Left lung (tissue), 10 donors: Measurements from ENCODE around the gene NEDD1. TPM values are rescaled to one million over a fixed set of nuclear protein-coding genes. Genes with fewer than 3 reads are reported as not detected.

Experiments used
- ATAC-seq: fragments of 200-7000 bp; cut with Tn5 transposase; one replicate; pipeline ENCODE4 v1.9.1; 2020; ENCODE audit warnings: moderate library complexity
- DNase-seq, 4 donors: peaks; one replicate each; pipeline ENCODE4 v3.0.0-alpha.2; 2013 to 2020
- H3K27ac ChIP-seq, 2 donors: fragments of 200-600 bp; sonication (generic) in 1 of 2; one replicate each; pipeline versions ENCODE4 v1.5.0 to v1.8.0; 2020 to 2021
- H3K27me3 ChIP-seq, 2 donors: fragments of 200-600 bp; sonication (generic) in 1 of 2; one replicate each; pipeline versions ENCODE4 v1.5.0 to v1.8.0; 2020 to 2021
- H3K36me3 ChIP-seq, 2 donors: fragments of 200-600 bp; sonication (generic) in 1 of 2; one replicate each; pipeline versions ENCODE4 v1.5.0 to v1.8.0; 2020 to 2021
- H3K4me1 ChIP-seq, 2 donors: fragments of 200-600 bp; one replicate each; pipeline ENCODE4 v1.8.0; 2021
- H3K4me3 ChIP-seq, 2 donors: fragments of 200-600 bp; sonication (generic) in 1 of 2; one replicate each; pipeline versions ENCODE4 v1.5.0 to v1.8.0; 2020 to 2021; ENCODE audit warnings: mild to moderate bottlenecking in 1 of 2
- H3K9me3 ChIP-seq, 2 donors: fragments of 200-600 bp; sonication (generic) in 1 of 2; one replicate each; pipeline versions ENCODE4 v1.5.0 to v1.8.0; 2020 to 2021
- CTCF ChIP-seq, 2 donors: fragments of 200-600 bp; sonication (generic) in 1 of 2; IDR thresholded peaks; one replicate each; pipeline versions ENCODE4 v1.5.0 to v1.8.0; 2021; ENCODE audit warnings: antibody characterized with exemption in 2 of 2
- intact Hi-C, 2 donors: fragments of 100-400 bp; cut with DNase I; formaldehyde crosslinking; loops; one replicate each; pipeline versions ENCODE4 v1.11.2 to v1.14.2; 2022
- polyA plus RNA-seq, 6 donors: library from polyadenylated mRNA; unstranded; fragments of 120-200 nt; gene quantifications; one replicate each; pipeline ENCODE4 v1.2.1, GENCODE V29; 2013; ENCODE audit not compliant: insufficient read length in 6 of 6
- total RNA-seq, 2 donors: library from RNA; stranded (reverse); fragmentation: NEBNext Ultra II Directional; extraction: Animal tissue kit (Norgen Biotek cat#: 25700); gene quantifications; one replicate each; pipeline ENCODE4 v1.2.1, GENCODE V29; 2021
- donor health status: DM: no; HTN: yes; CAD: no.
- donor health status: DM: no; HTN: no; CAD: no.

Gene NEDD1
- total and polyA plus RNA-seq, 8 donors = 16.0 to 33.1 (median 27.4) TPM

GRCh38 chr12:96902076-96902475 is 5.0 kb upstream of the NEDD1 start:
- H3K9me3 ChIP-seq = no peaks in the 10 kb centered on the region

GRCh38 chr12:96906498-96906848 is 584 bp upstream of the NEDD1 start:
- Histone ChIP-seq H3K27me3 (no peaks in the 10 kb centered on the region), H3K4me3 (peak overlapping the region; percentile 71 to 73), H3K36me3 (no peaks in the 10 kb centered on the region), H3K4me1 (peaks cover 0 to 41% of the 10 kb centered on the region in 2 donors), H3K27ac (peak overlapping the region; percentile 86 to 90), H3K9me3 (no peaks in the 10 kb centered on the region)
- DNase-seq (no peak), ATAC-seq (no peak)
- intact Hi-C loops = no loop called here
- no peak for TF ChIP-seq CTCF (IDR thresholded peaks at IDR 0.05)

More at GRCh38 chr12:96902076-96902475, 5.0 kb upstream of the NEDD1 start:
- no peaks in the 10 kb centered on the region for H3K27me3 ChIP-seq
- intact Hi-C loops = no loop called here
- no peak for TF ChIP-seq CTCF (IDR thresholded peaks at IDR 0.05)
- H3K27ac ChIP-seq = no peak overlapping the region
- H3K36me3 ChIP-seq = no peaks in the 10 kb centered on the region
- no peak overlapping the region for H3K4me3 ChIP-seq
- DNase-seq (no peak), ATAC-seq (no peak)
- H3K4me1 ChIP-seq = peaks cover 0 to 6% of the 10 kb centered on the region in 2 donors

- ATAC-seq (peak; percentile 48), DNase-seq (peak in 1 of 4 donors; percentile 28)
- intact Hi-C loops = no loop called here
These were observed 790 bp downstream of the NEDD1 start for GRCh38 chr12:96907671-96908422.

GRCh38 chr12:96908423-96908675 is 1.3 kb downstream of the NEDD1 start:
- no peaks in the 10 kb centered on the region for H3K27me3 ChIP-seq
- H3K4me1 ChIP-seq = peaks cover 0 to 43% of the 10 kb centered on the region in 2 donors
- peak overlapping the region in 1 of 2 donors; percentile 90 for H3K27ac ChIP-seq
- no peak for TF ChIP-seq CTCF (IDR thresholded peaks at IDR 0.05)
- H3K9me3 ChIP-seq = no peaks in the 10 kb centered on the region
- intact Hi-C loops = no loop called here
- no peak for DNase-seq
- H3K4me3 ChIP-seq = peak overlapping the region in 1 of 2 donors; percentile 71
- H3K36me3 ChIP-seq = no peaks in the 10 kb centered on the region
- ATAC-seq = no peak

More at GRCh38 chr12:96907671-96908422, 790 bp downstream of the NEDD1 start:
- Histone ChIP-seq H3K4me3 (peak overlapping the region; percentile 71 to 73), H3K9me3 (no peaks in the 10 kb centered on the region), H3K36me3 (no peaks in the 10 kb centered on the region), H3K4me1 (peaks cover 0 to 43% of the 10 kb centered on the region in 2 donors), H3K27ac (peak overlapping the region; percentile 86 to 90), H3K27me3 (no peaks in the 10 kb centered on the region)
- no peak for TF ChIP-seq CTCF (IDR thresholded peaks at IDR 0.05)

GRCh38 chr12:96912261-96912660 is 5.2 kb downstream of the NEDD1 start:
- intact Hi-C loops = no loop called here
- Histone ChIP-seq H3K4me1 (peaks cover 0 to 37% of the 10 kb centered on the region in 2 donors), H3K4me3 (no peak overlapping the region), H3K36me3 (no peaks in the 10 kb centered on the region), H3K9me3 (no peaks in the 10 kb centered on the region), H3K27ac (no peak overlapping the region), H3K27me3 (no peaks in the 10 kb centered on the region)
- TF ChIP-seq CTCF (IDR thresholded peaks at IDR 0.05) = no peak
- ATAC-seq = no peak
- no peak for DNase-seq
